Measurements from ENCODE around the gene HDAC11. TPM values are rescaled to one million over a fixed set of nuclear protein-coding genes. Genes with fewer than 3 reads are reported as not detected.
"Not testable (repeated sequence)": the region's sequence is repeated elsewhere in the genome, so short reads cannot be mapped to it uniquely, and the experiment has no call there.

The HDAC11 gene
- total and polyA plus RNA-seq, 4 donors, result 12.3 to 17.3 (median 15.0) TPM

DNA sequence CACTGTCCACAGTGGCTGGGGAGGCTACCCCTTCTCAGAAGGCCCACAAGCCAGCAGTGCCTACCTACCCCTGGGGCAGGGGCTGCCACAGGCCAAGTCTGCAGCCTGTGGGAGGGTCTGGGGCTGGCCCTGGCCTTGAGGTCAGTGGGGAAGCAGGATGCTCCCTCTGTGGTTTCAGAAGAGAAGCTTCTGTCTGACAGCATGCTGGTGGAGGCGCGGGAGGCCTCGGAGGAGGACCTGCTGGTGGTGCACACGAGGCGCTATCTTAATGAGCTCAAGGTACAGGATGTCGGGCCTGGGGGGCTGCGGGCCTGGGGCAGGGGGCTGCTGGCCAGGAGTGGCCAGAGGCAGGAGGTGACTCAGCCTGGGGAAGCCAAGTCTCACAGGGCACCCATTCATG is 3.2 kb downstream of the HDAC11 start:
- peaks cover 0 to 24% (median 14%) of the 10 kb centered on the region in 5 donors for H3K4me1 ChIP-seq (ENCODE audit: control insufficient read depth in 5 of 5, insufficient read depth in 5 of 5, low read length in 5 of 5)
- no peak overlapping the region for H3K4me3 ChIP-seq
- no peak overlapping the region for H3K9ac ChIP-seq (ENCODE audit: insufficient read depth in 1 of 2, low read length in 2 of 2)
- no peak for TF ChIP-seq CTCF (IDR thresholded peaks at IDR 0.05; ENCODE audit: control extremely low read depth, extremely low read depth)
- ATAC-seq (ENCODE audit: insufficient read depth, low FRiP score) (no peak), DNase-seq (no peak)
- H3K9me3 ChIP-seq (ENCODE audit: control insufficient read depth in 4 of 4, insufficient read depth in 3 of 4, low read length in 3 of 4), result no peaks in the 10 kb centered on the region
- H3K27me3 ChIP-seq (ENCODE audit: control insufficient read depth in 3 of 3, insufficient read depth in 3 of 3, low read length in 2 of 3), result no peaks in the 10 kb centered on the region
- H3K36me3 ChIP-seq (ENCODE audit: control insufficient read depth in 4 of 4, insufficient read depth in 4 of 4, low read length in 4 of 4), result no peaks in the 10 kb centered on the region
- WGBS, 2 donors, result 82 to 90% methylated on average over 7 of the region's 7 CpGs
- no peak overlapping the region for H3K27ac ChIP-seq (ENCODE audit: low read depth in 1 of 2, low read length in 1 of 2)

DNA sequence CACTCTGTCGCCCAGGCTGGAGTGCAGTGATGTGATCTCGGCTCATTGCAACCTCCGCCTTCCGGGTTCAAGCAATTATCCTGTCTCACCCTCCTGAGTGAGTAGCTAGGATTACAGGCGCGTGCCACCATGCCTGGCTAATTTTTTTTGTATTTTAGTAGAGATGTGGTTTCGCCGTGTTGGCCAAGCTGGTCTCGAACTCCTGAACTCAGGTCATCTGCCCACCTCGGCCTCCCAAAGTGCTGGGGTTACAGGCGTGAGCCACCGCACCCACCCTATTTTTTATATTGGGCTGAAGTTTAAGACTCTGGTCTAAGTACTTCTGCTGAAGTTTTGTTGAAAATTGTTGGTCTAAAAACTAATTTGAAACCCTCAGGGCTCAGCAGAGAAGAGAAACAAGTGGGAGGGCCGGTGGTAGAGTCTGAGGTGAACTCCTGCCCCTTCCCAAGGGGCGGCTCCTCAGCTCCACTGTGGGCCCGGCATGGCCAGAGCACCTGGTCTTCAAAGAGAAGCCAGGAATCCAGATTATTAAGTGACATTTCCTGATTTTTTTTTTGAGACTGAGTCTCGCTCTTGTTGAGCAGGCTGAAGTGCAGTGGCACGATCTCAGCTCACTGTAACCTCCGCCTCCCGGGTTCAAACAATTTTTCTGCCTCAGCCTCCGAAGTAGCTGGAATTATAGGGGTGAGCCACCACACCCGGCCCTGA is 4.0 kb downstream of the HDAC11 start:
- Histone ChIP-seq H3K9ac (ENCODE audit: insufficient read depth in 1 of 2, low read length in 2 of 2) (no peak overlapping the region), H3K9me3 (ENCODE audit: control insufficient read depth in 4 of 4, insufficient read depth in 3 of 4, low read length in 3 of 4) (no peaks in the 10 kb centered on the region), H3K27me3 (ENCODE audit: control insufficient read depth in 3 of 3, insufficient read depth in 3 of 3, low read length in 2 of 3) (no peaks in the 10 kb centered on the region), H3K4me1 (ENCODE audit: control insufficient read depth in 5 of 5, insufficient read depth in 5 of 5, low read length in 5 of 5) (peaks cover 0 to 23% (median 14%) of the 10 kb centered on the region in 5 donors), H3K27ac (ENCODE audit: low read depth in 1 of 2, low read length in 1 of 2) (peak overlapping the region; percentile 55 to 85), H3K36me3 (ENCODE audit: control insufficient read depth in 4 of 4, insufficient read depth in 4 of 4, low read length in 4 of 4) (no peaks in the 10 kb centered on the region), H3K4me3 (no peak overlapping the region)
- no peak for ATAC-seq (ENCODE audit: insufficient read depth, low FRiP score)
- no peak for TF ChIP-seq CTCF (IDR thresholded peaks at IDR 0.05; ENCODE audit: control extremely low read depth, extremely low read depth)
- WGBS, 2 donors, result 82 to 89% methylated on average over 21 of the region's 21 CpGs
- peak; percentile 40 to 66 (median 47) for DNase-seq

DNA sequence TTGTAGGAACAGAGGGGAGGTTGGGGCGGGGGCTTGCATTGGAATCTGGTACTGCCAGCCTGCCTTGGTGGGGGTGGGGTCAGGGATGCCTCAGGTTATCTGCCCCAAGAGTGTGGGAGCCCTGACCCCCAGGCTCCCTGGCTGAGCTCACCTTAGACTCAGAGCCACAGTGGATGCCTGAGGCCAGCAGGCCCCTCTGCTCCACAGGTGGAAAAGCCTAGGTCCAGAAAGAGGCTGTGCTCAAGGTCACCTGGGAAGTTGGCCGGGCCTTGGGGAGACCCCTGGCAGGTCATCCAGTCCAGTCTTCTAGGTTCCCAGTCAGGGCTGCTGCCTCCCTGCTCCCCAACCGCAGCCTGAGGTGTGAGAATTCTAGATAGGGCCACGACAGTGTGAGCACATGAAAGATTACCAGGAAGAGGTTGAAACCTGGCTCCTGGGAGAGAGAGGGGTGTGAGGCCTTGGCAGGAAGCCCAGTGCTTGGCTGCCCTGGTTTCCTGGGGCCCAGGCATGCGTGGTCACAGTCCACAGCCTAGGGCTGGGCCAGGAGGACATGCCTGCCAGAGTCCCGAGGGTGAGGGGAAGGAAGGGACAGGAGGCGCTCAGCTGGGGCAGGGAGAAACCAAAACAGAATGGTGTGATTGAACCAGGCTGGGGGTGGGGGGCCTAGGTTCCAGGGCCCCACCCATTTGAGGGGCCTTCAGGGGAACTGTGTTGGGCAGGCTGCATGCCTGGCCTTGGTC is 4.9 kb downstream of the HDAC11 start:
- peaks cover 0 to 18% (median 14%) of the 10 kb centered on the region in 5 donors for H3K4me1 ChIP-seq (ENCODE audit: control insufficient read depth in 5 of 5, insufficient read depth in 5 of 5, low read length in 5 of 5)
- H3K27me3 ChIP-seq (ENCODE audit: control insufficient read depth in 3 of 3, insufficient read depth in 3 of 3, low read length in 2 of 3), result no peaks in the 10 kb centered on the region
- ATAC-seq (ENCODE audit: insufficient read depth, low FRiP score) (peak; percentile 69), DNase-seq (peak; percentile 70 to 88 (median 79))
- no peak for TF ChIP-seq CTCF (IDR thresholded peaks at IDR 0.05; ENCODE audit: control extremely low read depth, extremely low read depth)
- WGBS, 2 donors, result 27 to 37% methylated on average over 7 of the region's 7 CpGs
- no peak overlapping the region for H3K4me3 ChIP-seq
- peak overlapping the region; percentile 55 to 85 for H3K27ac ChIP-seq (ENCODE audit: low read depth in 1 of 2, low read length in 1 of 2)
- peak overlapping the region; percentile 9 to 21 for H3K9ac ChIP-seq (ENCODE audit: insufficient read depth in 1 of 2, low read length in 2 of 2)
- H3K36me3 ChIP-seq (ENCODE audit: control insufficient read depth in 4 of 4, insufficient read depth in 4 of 4, low read length in 4 of 4), result no peaks in the 10 kb centered on the region
- H3K9me3 ChIP-seq (ENCODE audit: control insufficient read depth in 4 of 4, insufficient read depth in 3 of 4, low read length in 3 of 4), result peaks cover 0 to 4% (median 0%) of the 10 kb centered on the region in 4 donors

GRCh38 chr3:13485630-13486562 is 5.8 kb downstream of the HDAC11 start:
- not testable (repeated sequence) for DNase-seq; H3K4me3 ChIP-seq; H3K27me3 ChIP-seq (ENCODE audit: control insufficient read depth in 3 of 3, insufficient read depth in 3 of 3, low read length in 2 of 3); ATAC-seq (ENCODE audit: insufficient read depth, low FRiP score); H3K36me3 ChIP-seq (ENCODE audit: control insufficient read depth in 4 of 4, insufficient read depth in 4 of 4, low read length in 4 of 4); H3K9me3 ChIP-seq (ENCODE audit: control insufficient read depth in 4 of 4, insufficient read depth in 3 of 4, low read length in 3 of 4)
- Histone ChIP-seq H3K4me1 (ENCODE audit: control insufficient read depth in 5 of 5, insufficient read depth in 5 of 5, low read length in 5 of 5) (peaks cover 0 to 14% (median 9%) of the 10 kb centered on the region in 5 donors), H3K27ac (ENCODE audit: low read depth in 1 of 2, low read length in 1 of 2) (peak overlapping the region; percentile 55 to 85), H3K9ac (ENCODE audit: insufficient read depth in 1 of 2, low read length in 2 of 2) (peak overlapping the region in 1 of 2 donors; percentile 21)
- 55 to 64% methylated on average over 9 of the region's 9 CpGs for WGBS, 2 donors

Measured in lung (tissue), 12 donors.